ELF-1 (cell line): ENCODE results near the gene SMIM1.
"Not testable (repeated sequence)": the region's sequence is repeated elsewhere in the genome, so short reads cannot be mapped to it uniquely, and the experiment has no call there.

Experiments
- DNase-seq: peaks from one replicate; pipeline ENCODE4 v3.0.0-alpha.2; 2016; ENCODE audit warnings: low read depth, low spot score

Gene SMIM1

GRCh38 chr1:3736708-3737107 is 35.8 kb upstream of the SMIM1 start:
- no peak for DNase-seq

GRCh38 chr1:3738943-3739342 is 33.6 kb upstream of the SMIM1 start:
- no peak for DNase-seq

GRCh38 chr1:3740042-3740441 is 32.5 kb upstream of the SMIM1 start:
- no peak for DNase-seq

GRCh38 chr1:3740752-3741151 is 31.8 kb upstream of the SMIM1 start:
- no peak for DNase-seq

GRCh38 chr1:3741566-3742438 is 30.7 kb upstream of the SMIM1 start:
- no peak for DNase-seq

- DNase-seq, result no peak
These were observed 29.9 kb upstream of the SMIM1 start for GRCh38 chr1:3742439-3743298.

GRCh38 chr1:3743421-3743820 is 29.1 kb upstream of the SMIM1 start:
- no peak for DNase-seq

GRCh38 chr1:3743826-3744225 is 28.7 kb upstream of the SMIM1 start:
- no peak for DNase-seq

- no peak for DNase-seq
These were observed 27.9 kb upstream of the SMIM1 start for GRCh38 chr1:3744646-3745045.

GRCh38 chr1:3745071-3745470 is 27.5 kb upstream of the SMIM1 start:
- DNase-seq, result no peak

GRCh38 chr1:3745590-3746381 is 26.8 kb upstream of the SMIM1 start:
- DNase-seq, result no peak

- DNase-seq, result peak; percentile 47
These were observed 26.1 kb upstream of the SMIM1 start for GRCh38 chr1:3746389-3746829.

- peak; percentile 83 for DNase-seq
These were observed 25.6 kb upstream of the SMIM1 start for GRCh38 chr1:3746830-3747521.

GRCh38 chr1:3747522-3747848 is 25.1 kb upstream of the SMIM1 start:
- DNase-seq, result no peak

- no peak for DNase-seq
These were observed 24.6 kb upstream of the SMIM1 start for GRCh38 chr1:3747903-3748302.

GRCh38 chr1:3748316-3748900 is 24.1 kb upstream of the SMIM1 start:
- DNase-seq, result not testable (repeated sequence)

- no peak for DNase-seq
These were observed 23.0 kb upstream of the SMIM1 start for GRCh38 chr1:3749512-3749911.

GRCh38 chr1:3750741-3751140 is 21.8 kb upstream of the SMIM1 start:
- DNase-seq, result no peak

GRCh38 chr1:3752400-3752945 is 20.1 kb upstream of the SMIM1 start, which contains the start of gene CCDC27:
CCDC27 (plus strand) TSS chr1:3752450; CDS start chr1:3752482, 32 bp downstream.
- no peak for DNase-seq

- DNase-seq, result no peak
These were observed 18.7 kb upstream of the SMIM1 start for GRCh38 chr1:3753656-3754454.
